Left ventricle myocardium inferior (tissue), 1 donor: ENCODE measurements around the gene ACSM3. TPM values are rescaled to one million over a fixed set of nuclear protein-coding genes. Genes with fewer than 3 reads are reported as not detected.
A peak's percentile ranks its signal among the peaks of the same experiment; 100 is the strongest.
"Not testable (repeated sequence)": the region's sequence is repeated elsewhere in the genome, so short reads cannot be mapped to it uniquely, and the experiment has no call there.

ENCODE experiments used
- DNase-seq: peaks from one replicate; pipeline ENCODE4 v3.0.0-alpha.2; 2020
- H3K27ac ChIP-seq: fragments of 200-600 bp; replicated peaks from 2 replicates; pipeline ENCODE4 v1.8.0; 2021
- H3K27me3 ChIP-seq: fragments of 200-600 bp; 2 replicates; pipeline ENCODE4 v1.8.0; 2021; ENCODE audit warnings: low read depth
- H3K36me3 ChIP-seq: fragments of 200-600 bp; 2 replicates; pipeline ENCODE4 v1.8.0; 2021
- H3K4me1 ChIP-seq: fragments of 200-600 bp; 2 replicates; pipeline ENCODE4 v1.8.0; 2021
- H3K4me3 ChIP-seq: fragments of 200-600 bp; 2 replicates; pipeline ENCODE4 v1.8.0; 2021; ENCODE audit warnings: mild to moderate bottlenecking, moderate library complexity
- H3K9me3 ChIP-seq: fragments of 200-600 bp; replicated peaks from 2 replicates; pipeline ENCODE4 v1.8.0; 2021
- CTCF ChIP-seq: fragments of 200-600 bp; IDR thresholded peaks from 2 replicates; pipeline ENCODE4 v1.8.0; 2021; ENCODE audit warnings: antibody characterized with exemption, mild to moderate bottlenecking, borderline replicate concordance
- intact Hi-C: fragments of 100-400 bp; cut with micrococcal nuclease; formaldehyde crosslinking; loops from one replicate; pipeline ENCODE4 v1.11.0; 2022
- total RNA-seq: library from RNA; stranded (reverse); fragmentation: NEBNext Ultra II Directional; extraction: Animal tissue kit (Norgen Biotek cat#: 25700); gene quantifications from one replicate; pipeline ENCODE4 v1.2.1, GENCODE V29; 2021
- donor health status: DM: no; HTN: yes; CAD: no; lungs with severe emphysema.

The ACSM3 gene
- total RNA-seq, 1 donor from 2014 or later: 10.0 TPM

GRCh38 chr16:20801278-20801677 lies 37.5 kb downstream of the ACSM3 start:
- Histone ChIP-seq H3K9me3 (no peaks in the 10 kb centered on the region), H3K36me3 (peaks cover 32% of the 10 kb centered on the region)
- intact Hi-C loops: no loop called here

DNA sequence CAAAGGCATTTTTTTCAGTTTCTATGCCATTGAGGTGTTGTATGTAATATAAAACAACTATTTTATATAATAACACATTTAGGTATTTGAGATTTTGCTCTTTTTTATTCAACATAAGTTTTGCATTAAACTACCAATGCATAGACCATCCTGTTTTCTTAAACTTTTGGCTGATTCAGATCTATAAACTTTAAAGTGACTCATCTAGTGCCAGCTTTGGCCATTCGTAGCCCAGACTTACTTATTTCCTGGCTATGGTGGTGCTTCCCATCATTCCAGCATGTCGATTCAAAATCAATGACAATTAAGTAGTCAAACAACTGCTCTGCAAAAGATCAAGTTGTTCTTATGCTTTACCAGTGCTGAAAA lies 39.4 kb downstream of the ACSM3 start:
- H3K27me3 ChIP-seq: no peaks in the 10 kb centered on the region
- TF ChIP-seq CTCF: no peak
- H3K9me3 ChIP-seq: no peaks in the 10 kb centered on the region
- no peak overlapping the region for H3K4me3 ChIP-seq
- peaks cover 18% of the 10 kb centered on the region for H3K36me3 ChIP-seq
- peaks cover 36% of the 10 kb centered on the region for H3K4me1 ChIP-seq
- DNase-seq: no peak
- intact Hi-C loops: no loop called here
- H3K27ac ChIP-seq: no peak overlapping the region

More at GRCh38 chr16:20801278-20801677, 37.5 kb downstream of the ACSM3 start:
- Histone ChIP-seq H3K27ac (no peak overlapping the region), H3K27me3 (no peaks in the 10 kb centered on the region), H3K4me1 (peaks cover 24% of the 10 kb centered on the region), H3K4me3 (no peak overlapping the region)
- TF ChIP-seq CTCF: no peak
- DNase-seq: no peak

DNA sequence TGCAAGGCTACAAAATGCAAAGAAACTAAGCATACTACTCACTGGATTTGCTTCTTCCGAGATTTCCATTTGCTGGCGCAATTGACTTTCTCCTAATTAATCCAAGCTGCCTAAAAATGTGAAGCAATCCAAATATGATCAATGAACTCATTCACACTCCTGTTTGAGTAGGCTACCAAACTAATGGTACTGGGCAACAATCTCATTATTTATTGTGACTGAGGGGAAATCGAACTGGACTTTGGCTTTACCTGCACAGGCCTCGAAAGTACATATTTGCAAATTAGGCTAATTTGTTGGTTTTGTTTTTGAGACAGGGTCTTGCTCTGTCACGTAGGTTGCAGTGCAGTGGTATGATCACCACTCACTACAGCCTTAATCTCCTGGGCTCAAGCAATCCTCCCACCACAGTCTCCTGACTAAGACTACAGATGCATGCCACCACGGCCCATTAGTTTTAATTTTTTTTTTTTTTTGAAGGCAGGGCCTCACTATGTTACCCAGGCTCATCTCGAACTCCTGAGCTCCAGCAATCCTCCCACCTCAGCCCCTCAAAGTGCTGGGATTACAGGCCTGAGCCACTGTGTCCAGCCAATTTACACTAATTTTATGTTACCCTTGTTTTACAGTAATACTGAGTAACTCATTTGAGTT lies 39.9 kb downstream of the ACSM3 start:
- H3K27me3 ChIP-seq: no peaks in the 10 kb centered on the region
- peaks cover 36% of the 10 kb centered on the region for H3K4me1 ChIP-seq
- no peak overlapping the region for H3K27ac ChIP-seq
- DNase-seq: no peak
- H3K4me3 ChIP-seq: no peak overlapping the region
- peaks cover 12% of the 10 kb centered on the region for H3K36me3 ChIP-seq
- no peak for TF ChIP-seq CTCF
- intact Hi-C loops: no loop called here
- no peaks in the 10 kb centered on the region for H3K9me3 ChIP-seq

GRCh38 chr16:20805684-20806167 lies 41.9 kb downstream of the ACSM3 start:
- Histone ChIP-seq H3K27ac (peak overlapping the region; percentile 96), H3K4me3 (peak overlapping the region; percentile 94), H3K4me1 (peaks cover 30% of the 10 kb centered on the region)
- intact Hi-C loops, H3K9me3 ChIP-seq, H3K27me3 ChIP-seq, H3K36me3 ChIP-seq: not testable (repeated sequence)
- DNase-seq: peak; percentile 21

GRCh38 chr16:20806168-20807050 lies 42.6 kb downstream of the ACSM3 start, which contains the start of the genes ERI2 and REXO5:
ERI2 (minus strand) TSS chr16:20806472; CDS start chr16:20806430, 42 bp downstream.
REXO5 (plus strand) TSS chr16:20806527; CDS start chr16:20806954, 427 bp downstream.
- peaks cover 30% of the 10 kb centered on the region for H3K4me1 ChIP-seq
- peak within 1 kb of the TSS; percentile 94 for H3K4me3 ChIP-seq
- H3K9me3 ChIP-seq: no peaks in the 10 kb centered on the region
- peak; percentile 91 for DNase-seq
- H3K27me3 ChIP-seq: no peaks in the 10 kb centered on the region
- intact Hi-C loops: no loop called here
- peak; percentile 55 for TF ChIP-seq CTCF
- H3K27ac ChIP-seq: peak within 1 kb of the TSS; percentile 96
- peaks cover under 1% of the 10 kb centered on the region for H3K36me3 ChIP-seq

GRCh38 chr16:20807862-20808261 lies 44.0 kb downstream of the ACSM3 start:
- TF ChIP-seq CTCF: no peak
- H3K4me3 ChIP-seq: no peak overlapping the region
- no peak for DNase-seq

More at GRCh38 chr16:20807862-20808261, 44.0 kb downstream of the ACSM3 start:
- no peaks in the 10 kb centered on the region for H3K9me3 ChIP-seq
- intact Hi-C loops: no loop called here
- peaks cover 30% of the 10 kb centered on the region for H3K4me1 ChIP-seq
- no peaks in the 10 kb centered on the region for H3K27me3 ChIP-seq
- no peak overlapping the region for H3K27ac ChIP-seq
- no peaks in the 10 kb centered on the region for H3K36me3 ChIP-seq
